Measurements from ENCODE around the gene TMC8.

TMC8 gene

DNA sequence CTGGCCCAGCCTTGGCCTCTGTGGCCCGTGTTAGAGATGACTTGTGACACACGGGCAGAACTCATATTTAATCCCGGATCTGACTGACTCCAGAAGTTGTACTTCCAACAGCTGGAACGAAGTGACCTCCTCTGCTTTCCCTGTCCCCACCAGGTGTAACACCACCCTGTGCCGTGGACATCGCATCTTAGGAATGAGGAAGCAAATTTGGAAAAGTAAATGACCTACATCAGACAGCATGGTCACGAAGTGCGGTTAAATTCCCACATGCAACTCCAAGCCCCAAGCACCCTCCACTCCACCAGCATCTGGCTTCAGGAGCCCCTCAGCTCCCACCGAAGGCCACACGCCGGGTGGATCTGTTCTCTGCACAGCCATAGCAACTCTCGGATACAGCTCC is 53.3 kb downstream of the TMC8 start:
- peak; percentile 72 for DNase-seq (ENCODE audit: low spot score)

DNA sequence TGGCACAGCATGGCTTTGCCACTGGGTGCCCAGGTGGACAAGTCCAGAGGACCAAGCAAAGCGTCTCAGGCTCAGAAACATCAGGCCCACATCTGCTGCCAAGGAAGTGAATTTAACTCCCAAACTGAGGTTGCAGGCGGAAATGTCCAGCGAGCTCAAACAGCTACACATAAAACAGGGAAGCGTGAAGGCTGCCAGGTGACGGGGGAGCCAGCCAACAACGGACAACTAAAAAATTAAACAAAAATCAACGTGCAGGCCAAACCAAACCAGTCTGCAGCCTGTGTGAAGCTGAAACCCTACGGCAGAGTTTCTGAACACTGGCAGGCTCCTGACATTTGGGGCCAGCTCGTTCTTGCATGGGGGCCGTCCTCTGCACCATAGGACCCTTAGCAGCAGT is 53.8 kb downstream of the TMC8 start:
- peak; percentile 27 for DNase-seq (ENCODE audit: low spot score)

DNA sequence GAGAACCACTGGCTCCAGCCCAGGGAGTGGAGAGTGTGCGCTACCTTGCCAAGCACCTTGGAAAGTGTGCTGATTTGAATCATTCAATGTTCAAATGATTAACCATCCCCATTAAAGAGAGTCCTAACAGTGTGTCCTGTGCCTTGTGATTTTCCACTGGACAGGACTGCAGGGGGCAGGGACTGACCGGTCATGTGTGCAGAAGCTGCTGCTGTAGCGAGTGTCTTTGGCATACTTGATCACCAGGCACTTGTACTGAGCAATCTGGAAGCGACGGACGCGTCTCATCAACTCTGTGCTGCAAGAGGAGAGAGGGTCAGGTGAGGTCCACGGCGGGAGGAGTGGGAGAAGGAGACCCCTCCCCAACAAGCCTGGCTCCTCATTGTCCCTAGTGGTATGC is 54.3 kb downstream of the TMC8 start:
- DNase-seq (ENCODE audit: low spot score), result peak; percentile 90

DNA sequence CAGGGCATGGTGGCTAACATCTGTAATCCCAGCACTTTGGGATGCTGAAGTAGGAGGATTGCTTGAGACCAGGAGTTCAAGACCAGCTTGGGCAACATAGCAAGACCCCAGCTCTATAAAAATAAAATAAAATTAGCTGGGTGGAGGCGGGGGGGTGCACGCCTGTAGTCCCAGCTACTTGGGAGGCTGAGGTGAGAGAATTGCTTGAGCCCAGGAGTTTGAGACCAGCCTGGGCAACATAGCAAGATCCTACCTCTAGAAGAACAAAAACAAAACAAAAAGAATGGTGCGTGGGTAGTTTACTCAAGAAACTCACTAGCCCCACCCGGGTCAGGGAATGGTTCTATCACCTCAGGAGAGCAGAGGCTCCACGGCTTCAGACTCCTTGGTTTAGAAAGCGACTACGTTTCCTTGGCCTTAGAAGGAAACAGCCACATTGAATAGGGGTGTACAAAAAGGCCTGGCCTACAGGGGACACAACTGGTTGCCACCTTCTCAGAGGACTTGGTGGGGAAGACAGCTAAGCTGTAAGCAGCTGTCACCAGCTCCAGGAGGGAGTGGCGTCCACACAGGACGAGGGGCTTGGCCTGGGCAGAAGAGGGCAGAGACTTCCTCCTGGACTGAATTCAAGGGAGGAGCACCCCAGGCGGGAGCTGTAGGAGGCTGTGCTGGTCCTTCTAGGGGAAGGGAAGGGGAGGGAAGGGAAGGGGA is 55.6 kb downstream of the TMC8 start:
- peak; percentile 76 for DNase-seq (ENCODE audit: low spot score)

DNA sequence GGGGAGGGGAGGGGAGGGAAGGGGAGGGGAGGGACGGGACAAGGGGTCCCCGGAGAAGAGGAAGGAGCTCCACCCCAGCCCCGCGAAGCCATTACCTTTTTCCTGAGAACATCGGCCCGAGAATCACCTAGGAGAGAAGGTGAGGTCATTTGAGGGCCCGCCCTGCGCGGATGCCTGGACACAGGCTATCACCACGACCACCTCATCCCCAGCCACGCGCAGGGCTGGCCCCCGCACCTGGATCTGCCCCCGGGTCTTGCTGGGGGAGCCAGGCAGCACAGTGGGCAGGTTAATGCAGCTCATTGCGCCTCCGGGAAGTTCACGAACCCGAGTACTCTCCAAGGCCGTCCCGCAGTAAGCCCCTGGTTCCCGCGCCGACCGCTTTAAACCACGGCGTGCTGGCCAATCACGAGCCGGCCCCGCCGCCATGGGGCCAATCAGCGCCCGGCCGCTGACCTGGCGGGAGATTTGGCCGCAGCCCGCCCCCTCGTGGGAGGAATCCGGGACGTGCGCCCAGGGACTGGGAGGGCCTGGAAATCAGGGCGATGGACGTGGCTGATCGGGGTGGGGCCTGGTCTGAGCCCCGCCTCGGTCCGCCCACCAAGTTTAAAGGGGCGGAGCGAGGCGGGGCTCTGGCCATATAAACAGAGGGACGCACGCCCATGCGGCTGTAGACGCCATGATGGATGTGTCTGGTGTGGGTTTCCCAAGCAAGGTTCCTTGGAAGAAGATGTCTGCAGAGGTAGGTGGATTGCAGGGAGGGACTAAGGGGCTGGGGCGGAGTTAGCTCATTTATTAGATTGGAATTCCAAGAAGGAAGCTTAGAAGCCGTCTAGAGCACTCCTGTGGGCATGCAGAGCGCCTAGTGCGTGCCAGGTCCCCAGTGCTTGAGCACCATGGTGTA is 56.4 kb downstream of the TMC8 start, which contains the start of the genes AFMID and TK1:
Gene AFMID (plus strand): TSS at position 671 of the 904 bp plus-strand sequence. CDS start 9 bp downstream, at position 680.
Gene TK1 (minus strand): TSS at position 361 of the 904 bp plus-strand sequence. CDS start 58 bp downstream, at position 303.
- peak; percentile 99 for DNase-seq (ENCODE audit: low spot score)
